Activated T-cell treated with anti-CD3 and anti-CD28 coated beads for 48 hours (primary cell): ENCODE data around the gene CD63.
A peak's percentile ranks its signal among the peaks of the same experiment; 100 is the strongest.

ENCODE experiments used
- DNase-seq: peaks from one replicate; pipeline ENCODE4 v3.0.0-alpha.2; 2020; ENCODE audit warnings: low read depth

Gene CD63

GRCh38 chr12:55704824-55705718 lies 23.7 kb downstream of the CD63 start:
- DNase-seq: no peak

- DNase-seq: no peak
These were observed 24.7 kb downstream of the CD63 start for GRCh38 chr12:55703901-55704761.

- no peak for DNase-seq
These were observed 25.5 kb downstream of the CD63 start for GRCh38 chr12:55703288-55703687.

GRCh38 chr12:55702861-55703260 lies 25.9 kb downstream of the CD63 start:
- no peak for DNase-seq

- DNase-seq: no peak
These were observed 28.4 kb downstream of the CD63 start for GRCh38 chr12:55700255-55701018.

GRCh38 chr12:55699471-55700055 lies 29.2 kb downstream of the CD63 start:
- no peak for DNase-seq

GRCh38 chr12:55698965-55699364 lies 29.8 kb downstream of the CD63 start:
- DNase-seq: no peak

GRCh38 chr12:55698241-55698955 lies 30.4 kb downstream of the CD63 start:
- DNase-seq: no peak

GRCh38 chr12:55697686-55698085 lies 31.1 kb downstream of the CD63 start:
- DNase-seq: no peak

- no peak for DNase-seq
These were observed 31.9 kb downstream of the CD63 start for GRCh38 chr12:55696796-55697462.

GRCh38 chr12:55696141-55696540 lies 32.7 kb downstream of the CD63 start:
- DNase-seq: no peak

GRCh38 chr12:55695349-55695748 lies 33.5 kb downstream of the CD63 start:
- no peak for DNase-seq

- no peak for DNase-seq
These were observed 34.2 kb downstream of the CD63 start for GRCh38 chr12:55694651-55695050.

- DNase-seq: no peak
These were observed 34.7 kb downstream of the CD63 start for GRCh38 chr12:55694188-55694515.

GRCh38 chr12:55693323-55694187 lies 35.3 kb downstream of the CD63 start:
- DNase-seq: no peak

- DNase-seq: no peak
These were observed 36.0 kb downstream of the CD63 start for GRCh38 chr12:55692631-55693322.

GRCh38 chr12:55688716-55689655 lies 39.8 kb downstream of the CD63 start:
- no peak for DNase-seq

GRCh38 chr12:55687746-55688145 lies 41.1 kb downstream of the CD63 start:
- peak; percentile 26 for DNase-seq
